ENCODE results near the gene MT1A. TPM values are rescaled to one million over a fixed set of nuclear protein-coding genes. Genes with fewer than 3 reads are reported as not detected.

The MT1A gene
- total RNA-seq, 1 experiment from 2014 or later = not detected

DNA sequence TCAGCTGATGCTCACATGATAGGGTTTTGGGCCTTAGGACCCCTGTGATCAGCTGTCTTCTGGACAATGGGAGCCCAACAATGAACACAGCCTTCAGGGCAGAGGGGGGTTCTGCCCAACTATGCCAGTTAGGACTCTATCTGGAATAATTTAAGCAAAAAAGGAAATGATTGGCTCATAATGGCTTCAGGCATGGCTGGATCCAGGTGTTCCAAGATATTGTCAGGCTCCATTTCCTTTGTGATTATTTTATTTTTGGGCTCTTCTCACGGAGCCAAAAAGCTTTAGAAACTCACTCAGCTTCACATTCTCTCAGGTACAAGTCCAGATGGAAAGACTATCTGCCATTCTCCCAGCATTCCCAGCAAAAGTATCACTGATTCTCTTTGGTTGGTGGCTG lies 33.0 kb upstream of the MT1A start (continued):
- TF ChIP-seq SIN3A (IDR thresholded peaks at IDR 0.05; ENCODE audit: low read depth) (no peak), RAD21 (IDR thresholded peaks at IDR 0.05; ENCODE audit: low read depth) (no peak)

DNA sequence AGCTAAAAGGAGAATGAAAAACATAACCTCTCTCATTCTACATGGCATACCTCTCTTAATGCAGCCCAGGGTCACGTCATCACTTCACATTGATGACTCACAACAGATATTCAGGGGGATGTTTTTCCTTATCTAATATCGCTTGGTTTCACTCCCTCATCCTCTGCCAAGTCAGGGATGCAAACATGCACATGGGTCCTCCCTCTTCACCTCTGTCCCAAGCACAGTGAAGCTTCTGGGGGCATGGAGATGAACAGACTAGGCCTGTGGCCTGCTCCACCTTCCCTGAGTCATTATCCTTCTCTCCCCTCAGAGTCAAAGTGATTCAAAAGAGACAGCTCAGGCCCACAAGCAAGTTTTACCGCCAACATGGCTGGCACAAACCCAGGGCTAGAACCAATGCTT lies 32.4 kb upstream of the MT1A start:
- CTCF ChIA-PET = interaction anchor here (1.0 to 5.3 kb wide), 5 partner anchors 19 to 183 kb away, joined by 3 to 65 read pairs (median 4); partner anchors contain the start of gene MT1E
- no peak for ATAC-seq

More for the DNA sequence above, 32.4 kb upstream of the MT1A start:
- H3K9ac ChIP-seq (ENCODE audit: low read length) = peak overlapping the region; percentile 91
- POLR2A ChIA-PET = interaction anchor here (3.9 to 16.1 kb wide), 2 partner anchors 19 to 95 kb away, joined by 14 to 344 read pairs; partner anchors contain the start of gene MT1E
- H3K4me3 ChIP-seq (replicated peaks in 1 of 2; ENCODE audit: low read depth in 1 of 2, low read length in 2 of 2) = peak overlapping the region in 1 of 2 experiments; percentile 85; a peak in 2 of 4 replicates
- RAD21 ChIA-PET (ENCODE audit: low non-redundant PET in 1 of 2, low total read pairs in 2 of 2, uncharacterized antibody in 2 of 2, unreplicated experiment in 2 of 2) = interaction anchor here (1.2 to 2.0 kb wide), 4 partner anchors 19 to 96 kb away, joined by 3 to 7 read pairs (median 5); partner anchors contain the start of gene MT1E (in 2 of the 2)
- no peaks in the 10 kb centered on the region for H3K36me3 ChIP-seq (ENCODE audit: control insufficient read depth in 1 of 2, insufficient read depth in 2 of 2, low read length in 2 of 2)
- TF ChIP-seq, protein P1, sequence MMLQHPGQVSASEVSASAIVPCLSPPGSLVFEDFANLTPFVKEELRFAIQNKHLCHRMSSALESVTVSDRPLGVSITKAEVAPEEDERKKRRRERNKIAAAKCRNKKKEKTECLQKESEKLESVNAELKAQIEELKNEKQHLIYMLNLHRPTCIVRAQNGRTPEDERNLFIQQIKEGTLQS (IDR thresholded peaks at IDR 0.05) = no peak
- TF ChIP-seq, protein P2, sequence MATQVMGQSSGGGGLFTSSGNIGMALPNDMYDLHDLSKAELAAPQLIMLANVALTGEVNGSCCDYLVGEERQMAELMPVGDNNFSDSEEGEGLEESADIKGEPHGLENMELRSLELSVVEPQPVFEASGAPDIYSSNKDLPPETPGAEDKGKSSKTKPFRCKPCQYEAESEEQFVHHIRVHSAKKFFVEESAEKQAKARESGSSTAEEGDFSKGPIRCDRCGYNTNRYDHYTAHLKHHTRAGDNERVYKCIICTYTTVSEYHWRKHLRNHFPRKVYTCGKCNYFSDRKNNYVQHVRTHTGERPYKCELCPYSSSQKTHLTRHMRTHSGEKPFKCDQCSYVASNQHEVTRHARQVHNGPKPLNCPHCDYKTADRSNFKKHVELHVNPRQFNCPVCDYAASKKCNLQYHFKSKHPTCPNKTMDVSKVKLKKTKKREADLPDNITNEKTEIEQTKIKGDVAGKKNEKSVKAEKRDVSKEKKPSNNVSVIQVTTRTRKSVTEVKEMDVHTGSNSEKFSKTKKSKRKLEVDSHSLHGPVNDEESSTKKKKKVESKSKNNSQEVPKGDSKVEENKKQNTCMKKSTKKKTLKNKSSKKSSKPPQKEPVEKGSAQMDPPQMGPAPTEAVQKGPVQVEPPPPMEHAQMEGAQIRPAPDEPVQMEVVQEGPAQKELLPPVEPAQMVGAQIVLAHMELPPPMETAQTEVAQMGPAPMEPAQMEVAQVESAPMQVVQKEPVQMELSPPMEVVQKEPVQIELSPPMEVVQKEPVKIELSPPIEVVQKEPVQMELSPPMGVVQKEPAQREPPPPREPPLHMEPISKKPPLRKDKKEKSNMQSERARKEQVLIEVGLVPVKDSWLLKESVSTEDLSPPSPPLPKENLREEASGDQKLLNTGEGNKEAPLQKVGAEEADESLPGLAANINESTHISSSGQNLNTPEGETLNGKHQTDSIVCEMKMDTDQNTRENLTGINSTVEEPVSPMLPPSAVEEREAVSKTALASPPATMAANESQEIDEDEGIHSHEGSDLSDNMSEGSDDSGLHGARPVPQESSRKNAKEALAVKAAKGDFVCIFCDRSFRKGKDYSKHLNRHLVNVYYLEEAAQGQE (IDR thresholded peaks at IDR 0.05; ENCODE audit: low read depth) = no peak
- TF ChIP-seq ZFX (IDR thresholded peaks at IDR 0.05) (peak; percentile 59), ZNF274 (IDR thresholded peaks at IDR 0.05; ENCODE audit: low read depth, low read length) (no peak)
- H3K27ac ChIP-seq (ENCODE audit: low read depth, low read length) = peak overlapping the region; percentile 96
- DNase-seq (ENCODE audit: low read depth, low spot score) = peak; percentile 48
- peaks cover 48 to 65% of the 10 kb centered on the region in 2 experiments for H3K4me1 ChIP-seq (ENCODE audit: control insufficient read depth in 1 of 2, insufficient read depth in 2 of 2, low read length in 2 of 2)
- H3K4me2 ChIP-seq (ENCODE audit: low read length) = peak overlapping the region; percentile 95
- intact Hi-C loops (cut with micrococcal nuclease) = loop anchor here (2.0 kb wide), 1 partner anchor 49 kb away; no protein-coding TSS in a partner anchor
- H3K9me2 ChIP-seq (ENCODE audit: insufficient read depth) = no peaks in the 10 kb centered on the region
- no TSS peak for BruUV-seq (replicated peaks)
- H3K27me3 ChIP-seq (ENCODE audit: insufficient read depth, low read length) = no peaks in the 10 kb centered on the region
- H3K9me3 ChIP-seq (ENCODE audit: control insufficient read depth in 1 of 2, insufficient read depth in 1 of 2, low read depth in 1 of 2, low read length in 2 of 2) = no peaks in the 10 kb centered on the region
- peaks cover 14% of the 10 kb centered on the region for H3K79me2 ChIP-seq (ENCODE audit: insufficient read depth, low read length)
- H4K20me1 ChIP-seq (ENCODE audit: insufficient read depth) = no peaks in the 10 kb centered on the region
- no peak overlapping the region for H2AFZ ChIP-seq (ENCODE audit: low read depth, low read length, poor library complexity, severe bottlenecking)

Data from HCT116 (cell line).